H1 (cell line): ENCODE results near the gene JMJD1C. TPM values are rescaled to one million over a fixed set of nuclear protein-coding genes. Genes with fewer than 3 reads are reported as not detected.

Experiments
- CTCF ChIA-PET: fragments of 300-600 bp; sonication (Branson Sonifier 250); formaldehyde crosslinking; loops from one replicate; lab custom pipeline; 2021; ENCODE audit not compliant: partially characterized antibody; lab: Charles Lee
- POLR2A ChIA-PET: fragments of 300-600 bp; sonication (Branson Sonifier 250); formaldehyde crosslinking; loops from one replicate; lab custom pipeline; 2021; ENCODE audit warnings: inconsistent platforms; ENCODE audit not compliant: partially characterized antibody; lab: Charles Lee
- DNase-seq, 2 experiments: peaks; one replicate each; pipeline versions ENCODE4 v3.0.0 to v3.0.0-alpha.2; 2010 to 2022; ENCODE audit warnings: low spot score in 2 of 2, low read depth in 1 of 2, mixed read lengths in 1 of 2
- FAIRE-seq: peaks from 2 replicates; lab custom pipeline; 2011; peaks lifted over from hg19 to GRCh38; lab: Jason Lieb, UNC
- H2AFZ ChIP-seq: 2 replicates; pipeline ENCODE4 v1.8.1; 2012; ENCODE audit warnings: low read length, inconsistent platforms
- H2AK5ac ChIP-seq: 2 replicates; pipeline ENCODE4 v1.6.1; 2013; ENCODE audit warnings: low read depth, low read length
- H2BK120ac ChIP-seq: replicated peaks from 2 replicates; pipeline ENCODE3; 2013; ENCODE audit warnings: low read depth, low read length, inconsistent platforms
- H2BK12ac ChIP-seq: 2 replicates; pipeline ENCODE4 v1.6.1; 2013; ENCODE audit warnings: low read depth, low read length
- H2BK15ac ChIP-seq: 2 replicates; pipeline ENCODE4 v1.6.1; 2013; ENCODE audit warnings: low read length
- H2BK20ac ChIP-seq: 2 replicates; pipeline ENCODE4 v1.6.1; 2013; ENCODE audit warnings: low read length
- H2BK5ac ChIP-seq: 2 replicates; pipeline ENCODE4 v1.6.1; 2013; ENCODE audit warnings: low read depth, low read length
- H3K14ac ChIP-seq: 2 replicates; pipeline ENCODE4 v1.6.1; 2013; ENCODE audit warnings: inconsistent platforms; ENCODE audit not compliant: insufficient read length
- H3K18ac ChIP-seq: 2 replicates; pipeline ENCODE4 v1.6.1; 2013; ENCODE audit warnings: low read length; ENCODE audit errors: extremely low read depth
- H3K23ac ChIP-seq: 2 replicates; pipeline ENCODE4 v1.6.1; 2013; ENCODE audit warnings: inconsistent platforms; ENCODE audit not compliant: insufficient read length
- H3K23me2 ChIP-seq: 2 replicates; pipeline ENCODE4 v1.6.1; 2013; ENCODE audit warnings: low read depth, low read length
- H3K27ac ChIP-seq: 2 replicates; pipeline ENCODE4 v1.6.1; 2011; ENCODE audit warnings: low read depth, low read length, inconsistent platforms
- H3K27me3 ChIP-seq, 4 experiments: replicated peaks in 1 of 4; 1 replicate in 1 of 4; 2 replicates in 3 of 4; pipeline versions ENCODE4 v1.6.1 to v1.8.1; 2011 to 2013; ENCODE audit warnings: low read length in 3 of 4, mild to moderate bottlenecking in 3 of 4, inconsistent platforms in 2 of 4, mixed read lengths in 2 of 4, moderate library complexity in 1 of 4; ENCODE audit not compliant: control insufficient read depth in 3 of 4, insufficient read depth in 3 of 4; ENCODE audit errors: extremely low read depth in 1 of 4
- H3K36me3 ChIP-seq, 4 experiments: 2 replicates each; pipeline versions ENCODE4 v1.6.1 to v1.8.1; 2011 to 2013; ENCODE audit warnings: mild to moderate bottlenecking in 4 of 4, low read length in 3 of 4, moderate library complexity in 2 of 4, control low read depth in 1 of 4, inconsistent platforms in 1 of 4; ENCODE audit not compliant: insufficient read depth in 4 of 4, control insufficient read depth in 2 of 4
- H3K4ac ChIP-seq: replicated peaks from 2 replicates; pipeline ENCODE3; 2013; ENCODE audit warnings: low read length, low read depth, mixed read lengths, inconsistent platforms; ENCODE audit not compliant: insufficient read length
- H3K4me1 ChIP-seq, 4 experiments: replicated peaks in 1 of 4; 1 replicate in 1 of 4; 2 replicates in 3 of 4; pipeline versions ENCODE4 v1.6.1 to v1.8.1; 2011 to 2013; ENCODE audit warnings: low read length in 3 of 4, inconsistent platforms in 2 of 4, mixed read lengths in 1 of 4; ENCODE audit not compliant: insufficient read depth in 4 of 4, control insufficient read depth in 3 of 4
- H3K4me2 ChIP-seq, 2 experiments: 2 replicates each; pipeline versions ENCODE4 v1.6.1 to v1.8.1; 2011 to 2013; ENCODE audit warnings: low read depth in 2 of 2, low read length in 2 of 2, control low read depth in 1 of 2, inconsistent platforms in 1 of 2, mild to moderate bottlenecking in 1 of 2; ENCODE audit not compliant: insufficient read depth in 1 of 2
- H3K4me3 ChIP-seq, 4 experiments: fragments of 200-600, 300-600 bp in 1 of 4; sonication (generic), shearing (Covaris generic), sonication (Bioruptor Twin) in 1 of 4; 2 replicates each; pipeline versions ENCODE4 v1.5.1 to v1.8.1; 2011 to 2016; ENCODE audit warnings: low read length in 4 of 4, low read depth in 3 of 4, control low read depth in 2 of 4, inconsistent platforms in 2 of 4, mild to moderate bottlenecking in 2 of 4, mixed read lengths in 1 of 4, moderate library complexity in 1 of 4; ENCODE audit not compliant: insufficient read depth in 2 of 4; ENCODE audit errors: extremely low read depth in 1 of 4
- H3K56ac ChIP-seq: replicated peaks from 2 replicates; pipeline ENCODE3; 2013; ENCODE audit warnings: low read depth, mild to moderate bottlenecking, mixed read lengths, low read length, inconsistent platforms; ENCODE audit not compliant: insufficient read length
- H3K79me1 ChIP-seq: 2 replicates; pipeline ENCODE4 v1.6.1; 2013; ENCODE audit warnings: low read depth, low read length, control low read depth
- H3K79me2 ChIP-seq, 2 experiments: 2 replicates each; pipeline versions ENCODE4 v1.6.1 to v1.8.1; 2012 to 2013; ENCODE audit warnings: low read length in 2 of 2, mild to moderate bottlenecking in 2 of 2, inconsistent platforms in 1 of 2; ENCODE audit not compliant: insufficient read depth in 2 of 2, control insufficient read depth in 1 of 2
- H3K9ac ChIP-seq, 4 experiments: replicated peaks in 1 of 4; 1 replicate in 1 of 4; 2 replicates in 3 of 4; pipeline versions ENCODE4 v1.6.1 to v1.8.1; 2011 to 2013; ENCODE audit warnings: low read depth in 3 of 4, low read length in 3 of 4, control low read depth in 2 of 4, mild to moderate bottlenecking in 2 of 4, moderate library complexity in 2 of 4, inconsistent platforms in 1 of 4; ENCODE audit errors: extremely low read depth in 1 of 4
- H3K9me3 ChIP-seq, 2 experiments: 2 replicates each; pipeline versions ENCODE4 v1.6.1 to v1.8.1; 2012 to 2013; ENCODE audit warnings: mild to moderate bottlenecking in 2 of 2, moderate library complexity in 2 of 2, control low read depth in 1 of 2, inconsistent platforms in 1 of 2, low read depth in 1 of 2, low read length in 1 of 2, mixed read lengths in 1 of 2; ENCODE audit not compliant: insufficient read depth in 2 of 2
- H4K20me1 ChIP-seq, 2 experiments: replicated peaks in 1 of 2; 2 replicates each; pipeline versions ENCODE3 to v1.8.1; 2011 to 2013; ENCODE audit warnings: inconsistent platforms in 2 of 2, low read length in 2 of 2, mild to moderate bottlenecking in 1 of 2; ENCODE audit not compliant: insufficient read depth in 2 of 2, control insufficient read depth in 1 of 2
- H4K5ac ChIP-seq: 2 replicates; pipeline ENCODE4 v1.6.1; 2013; ENCODE audit warnings: low read length, low read depth, mixed read lengths, inconsistent platforms; ENCODE audit not compliant: insufficient read length
- H4K8ac ChIP-seq: 2 replicates; pipeline ENCODE4 v1.8.0; 2013; ENCODE audit warnings: mild to moderate bottlenecking, moderate library complexity, low read length, inconsistent platforms; ENCODE audit not compliant: insufficient read depth; ENCODE audit errors: extremely low read depth
- H4K91ac ChIP-seq: replicated peaks from 2 replicates; pipeline ENCODE3; 2013; ENCODE audit warnings: low read length, mixed read lengths, inconsistent platforms; ENCODE audit not compliant: insufficient read length
- CTBP2 ChIP-seq: IDR thresholded peaks from 2 replicates; pipeline ENCODE4 v1.7.0; 2011; ENCODE audit warnings: borderline replicate concordance, mild to moderate bottlenecking, moderate library complexity, mixed read lengths, low read length; ENCODE audit not compliant: insufficient read depth, insufficient read length
- FOSL1 ChIP-seq: IDR thresholded peaks from 2 replicates; pipeline ENCODE4 v1.6.1; 2011; ENCODE audit warnings: mild to moderate bottlenecking, low read depth, low read length, moderate library complexity; ENCODE audit not compliant: insufficient read depth
- SP2 ChIP-seq: IDR thresholded peaks from 2 replicates; pipeline ENCODE4 v1.6.1; 2012; ENCODE audit warnings: mild to moderate bottlenecking, low read length, inconsistent platforms
- WGBS, 2 experiments: shearing (Covaris generic) in 1 of 2; methylation state at CpG; one replicate each; pipeline versions ENCODE4 v1.1.6 to v1.1.7; 2013 to 2015; ENCODE audit warnings: low lambda C conversion rate in 2 of 2, mixed read lengths in 2 of 2, inconsistent platforms in 1 of 2, low coverage in 1 of 2, missing lambda C conversion rate in 1 of 2; ENCODE audit not compliant: insufficient replicate concordance in 2 of 2, insufficient coverage in 1 of 2, insufficient read length in 1 of 2; ENCODE audit errors: extremely low coverage in 1 of 2, missing lambda C conversion rate in 1 of 2; 5-methylcytosine and 5-hydroxymethylcytosine counted together
- polyA plus RNA-seq, 7 experiments: library from polyadenylated mRNA; depleted of rRNA in 3 of 7; stranded (reverse) in 5 of 7; unstranded in 2 of 7; fragments of >200 nt in 5 of 7; fragments of 200-250 nt in 2 of 7; gene quantifications; 1 replicate in 5 of 7; 2 replicates in 1 of 7; 4 replicates in 1 of 7; pipeline versions ENCODE4 v1.2.1 to v1.2.3, GENCODE V29; 2011 to 2013; ENCODE audit warnings: missing spikeins in 2 of 7, mixed read lengths in 2 of 7
- total RNA-seq: library from RNA; stranded (reverse); fragmentation: NEBNext Ultra II Directional; extraction: Animal tissue kit (Norgen Biotek cat#: 25700); gene quantifications from 2 replicates; pipeline ENCODE4 v1.2.1, GENCODE V29; 2021

Gene JMJD1C
- total and polyA plus RNA-seq, 2 of the 8 experiments (the other 6 are each of a cell fraction or from before 2014, with no cell fraction given): 54.5 to 210 TPM

- no peak overlapping the region for H2BK12ac ChIP-seq
- POLR2A ChIA-PET: no interaction called here
- TF ChIP-seq CTBP2 (no peak), SP2 (no peak), FOSL1 (no peak)
- no peak overlapping the region for H2BK15ac ChIP-seq
- H2BK20ac ChIP-seq: no peak overlapping the region
- H3K4ac ChIP-seq: no peak overlapping the region
- no peaks in the 10 kb centered on the region; a peak in 1 of 4 replicates for H3K9me3 ChIP-seq
- H3K14ac ChIP-seq: no peak overlapping the region
- DNase-seq (no peak), FAIRE-seq (no peak)
- H3K23ac ChIP-seq: no peak overlapping the region
- H3K18ac ChIP-seq: no peak overlapping the region
- CTCF ChIA-PET: interaction anchor here (1.0 kb wide), 1 partner anchor 14 kb away, joined by 4 read pairs; no protein-coding TSS in a partner anchor
- no peak overlapping the region for H4K8ac ChIP-seq
- peaks cover 54 to 100% of the 10 kb centered on the region in 2 experiments for H3K79me2 ChIP-seq
- H3K56ac ChIP-seq: no peak overlapping the region
- no peaks in the 10 kb centered on the region for H3K27me3 ChIP-seq
- H3K4me2 ChIP-seq: no peak overlapping the region
- H4K5ac ChIP-seq: no peak overlapping the region
- H3K4me1 ChIP-seq: peaks cover 0 to 2% (median 0%) of the 10 kb centered on the region in 4 experiments; a peak in 1 of 7 replicates
- H2BK5ac ChIP-seq: no peak overlapping the region
- H2AFZ ChIP-seq: no peak overlapping the region
- H3K27ac ChIP-seq: no peak overlapping the region
- H3K79me1 ChIP-seq: no peaks in the 10 kb centered on the region; the same call in 1 of the 2 replicates
- H4K20me1 ChIP-seq: peaks cover 22 to 32% of the 10 kb centered on the region in 2 experiments
- H3K9ac ChIP-seq: no peak overlapping the region
- H3K23me2 ChIP-seq: 0 out of 2 replicates have a peak, but pooled peaks cover 2% of the 10 kb centered on the region
- H2BK120ac ChIP-seq: no peak overlapping the region
- H2AK5ac ChIP-seq: no peak overlapping the region
- no peak overlapping the region for H4K91ac ChIP-seq
- H3K36me3 ChIP-seq: peaks cover 0 to 15% (median 1%) of the 10 kb centered on the region in 4 experiments; a peak in 3 of 8 replicates
- WGBS, 2 experiments: 79% methylated on average over 2 of the region's 2 CpGs; no CpG with 5 or more reads in 1 of the 2 experiments
- H3K4me3 ChIP-seq: no peak overlapping the region
Measured at GRCh38 chr10:63250032-63250431, 215.7 kb downstream of the JMJD1C start.
